Sigmoid colon (tissue), 7 donors: ENCODE measurements around the gene DONSON. TPM values are rescaled to one million over a fixed set of nuclear protein-coding genes. Genes with fewer than 3 reads are reported as not detected.

Experiments used
- DNase-seq: peaks from one replicate; pipeline ENCODE4 v3.0.0-alpha.2; 2019
- H3K27ac ChIP-seq, 4 donors: fragments of 200-600 bp; sonication (generic); one replicate each; pipeline ENCODE4 v1.5.1; 2016 to 2019; ENCODE audit warnings: mild to moderate bottlenecking in 1 of 4
- H3K27me3 ChIP-seq, 3 donors: fragments of 200-600 bp; sonication (generic); one replicate each; pipeline ENCODE4 v1.5.1; 2019; ENCODE audit warnings: mild to moderate bottlenecking in 1 of 3
- H3K36me3 ChIP-seq, 4 donors: fragments of 200-600 bp; sonication (generic); one replicate each; pipeline ENCODE4 v1.5.1; 2016 to 2019
- H3K4me1 ChIP-seq, 4 donors: fragments of 200-600 bp; sonication (generic); one replicate each; pipeline ENCODE4 v1.5.1; 2017 to 2019
- H3K4me3 ChIP-seq, 4 donors: fragments of 200-600 bp; sonication (generic); one replicate each; pipeline ENCODE4 v1.5.1; 2017 to 2019; ENCODE audit warnings: mild to moderate bottlenecking in 2 of 4, moderate library complexity in 1 of 4
- H3K9me3 ChIP-seq, 4 donors: fragments of 200-600 bp in 3 of 4; sonication (generic) in 3 of 4; one replicate each; pipeline versions ENCODE4 v1.5.1 to v1.6.1; 2013 to 2019
- CTCF ChIP-seq, 4 experiments: fragments of 450-650 bp in 3 of 4; fragments of 200-600 bp in 1 of 4; IDR thresholded peaks; one replicate each; pipeline ENCODE4 v1.5.1; 2016 to 2019; ENCODE audit warnings: antibody characterized with exemption in 4 of 4, mild to moderate bottlenecking in 3 of 4, moderate library complexity in 2 of 4
- EP300 ChIP-seq, 4 donors: sonication (generic); formaldehyde crosslinking; IDR thresholded peaks; one replicate each; pipeline ENCODE4 v1.6.1; 2017; ENCODE audit warnings: antibody characterized with exemption in 4 of 4
- POLR2A ChIP-seq, 2 donors: fragments of 450-650 bp; IDR thresholded peaks; one replicate each; pipeline ENCODE4 v1.6.1; 2016; ENCODE audit warnings: antibody characterized with exemption in 2 of 2, mild to moderate bottlenecking in 2 of 2, moderate library complexity in 2 of 2
- POLR2AphosphoS5 ChIP-seq, 4 donors: sonication (generic); formaldehyde crosslinking; IDR thresholded peaks; one replicate each; pipeline ENCODE4 v1.6.1; 2017; ENCODE audit warnings: antibody characterized with exemption in 4 of 4
- WGBS, 2 donors: extraction: QIAGEN DNeasy Blood & Tissue Kit; methylation state at CpG; one replicate each; pipeline ENCODE4 v1.1.7; 2013; 5-methylcytosine and 5-hydroxymethylcytosine counted together
- intact Hi-C: fragments of 100-400 bp; cut with DNase I; formaldehyde crosslinking; loops from one replicate; pipeline ENCODE4 v1.15.1; 2023
- polyA plus RNA-seq, 3 donors: library from polyadenylated mRNA; stranded (reverse); fragments of 200-250 nt; gene quantifications; one replicate each; pipeline ENCODE4 v1.2.3, GENCODE V29; 2013
- total RNA-seq, 4 donors: library from RNA; depleted of rRNA; stranded (reverse); fragments of >200 nt; gene quantifications; one replicate each; pipeline ENCODE4 v1.1.0, GENCODE V29; 2016
- donor health status: healthy with polysubstance abuse.
- donor health status: Bipolar disorder and iron deficiency.
- donor health status: healthy.

The DONSON gene
- total and polyA plus RNA-seq, 7 donors = 4.6 to 13.4 (median 6.4) TPM

DNA sequence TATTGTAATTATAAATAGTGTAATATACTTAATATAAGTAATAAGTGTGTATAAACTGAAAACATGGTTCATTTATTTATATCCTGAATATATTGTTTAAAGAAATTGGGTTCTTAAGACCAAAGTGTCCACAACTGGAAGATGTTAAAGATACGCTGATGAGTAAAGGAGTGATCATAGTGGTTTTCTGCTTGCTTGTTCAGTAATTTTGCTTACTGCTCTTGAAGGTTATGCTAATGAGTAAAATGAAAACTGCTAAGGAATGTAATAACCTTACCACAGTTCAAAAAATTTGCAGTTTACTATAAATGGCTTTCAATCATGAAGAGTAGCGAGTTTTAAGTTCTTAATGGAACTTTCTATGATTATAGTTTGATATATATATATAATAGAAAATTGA, 22.0 kb downstream of the DONSON start:
- no peak for DNase-seq
- intact Hi-C loops = no loop called here
- Histone ChIP-seq H3K4me1 (peaks cover 0 to 13% (median 0%) of the 10 kb centered on the region in 4 donors), H3K4me3 (no peak overlapping the region), H3K27ac (no peak overlapping the region), H3K36me3 (peaks cover 8 to 73% (median 20%) of the 10 kb centered on the region in 4 donors), H3K27me3 (no peaks in the 10 kb centered on the region), H3K9me3 (no peaks in the 10 kb centered on the region)
- no peak for TF ChIP-seq POLR2A (IDR thresholded peaks at IDR 0.05)
- TF ChIP-seq EP300 (IDR thresholded peaks at IDR 0.05) = no peak
- TF ChIP-seq POLR2AphosphoS5 (IDR thresholded peaks at IDR 0.05) = no peak
- TF ChIP-seq CTCF (IDR thresholded peaks at IDR 0.05) = no peak
- WGBS, 2 donors = 91 to 93% methylated on average over 2 of the region's 2 CpGs

DNA sequence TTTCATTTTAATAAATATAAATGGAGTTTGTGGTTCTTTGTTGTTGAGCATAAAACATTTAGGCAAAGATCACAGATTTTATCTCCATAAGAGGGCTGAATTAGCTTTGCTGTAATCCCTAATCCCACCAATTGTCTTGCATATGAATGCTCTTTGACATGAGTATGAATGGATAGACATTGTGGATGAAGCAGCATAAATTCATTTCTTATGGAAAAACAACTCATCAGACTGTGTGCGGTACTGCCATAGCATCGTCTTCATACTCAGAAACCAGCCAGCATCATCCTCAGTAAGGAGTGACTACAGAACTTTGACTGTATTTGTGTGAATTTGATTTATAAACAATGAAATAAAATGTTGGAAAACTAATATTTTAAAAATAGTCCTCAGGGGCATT, 26.1 kb downstream of the DONSON start:
- Histone ChIP-seq H3K9me3 (no peaks in the 10 kb centered on the region), H3K27ac (no peak overlapping the region), H3K36me3 (peaks cover 12 to 74% (median 33%) of the 10 kb centered on the region in 4 donors), H3K4me1 (peaks cover 0 to 39% (median 18%) of the 10 kb centered on the region in 4 donors), H3K4me3 (no peak overlapping the region), H3K27me3 (no peaks in the 10 kb centered on the region)
- 99% methylated on average over 2 of the region's 2 CpGs for WGBS, 2 donors
- no peak for DNase-seq
- TF ChIP-seq CTCF (IDR thresholded peaks at IDR 0.05) (no peak), EP300 (IDR thresholded peaks at IDR 0.05) (no peak), POLR2AphosphoS5 (IDR thresholded peaks at IDR 0.05) (no peak), POLR2A (IDR thresholded peaks at IDR 0.05) (no peak)
- intact Hi-C loops = no loop called here

- DNase-seq = no peak
- no peak overlapping the region for H3K27ac ChIP-seq
- 86 to 91% methylated on average over 2 of the region's 2 CpGs for WGBS, 2 donors
- no peak overlapping the region for H3K4me3 ChIP-seq
- no peaks in the 10 kb centered on the region for H3K9me3 ChIP-seq
- H3K4me1 ChIP-seq = peaks cover 0 to 49% (median 23%) of the 10 kb centered on the region in 4 donors
- H3K36me3 ChIP-seq = peaks cover 15 to 79% (median 36%) of the 10 kb centered on the region in 4 donors
- no peaks in the 10 kb centered on the region for H3K27me3 ChIP-seq
- intact Hi-C loops = no loop called here
- TF ChIP-seq POLR2A (IDR thresholded peaks at IDR 0.05) (no peak), POLR2AphosphoS5 (IDR thresholded peaks at IDR 0.05) (no peak), EP300 (IDR thresholded peaks at IDR 0.05) (no peak), CTCF (IDR thresholded peaks at IDR 0.05) (no peak)
Measured at GRCh38 chr21:33561373-33561772, 27.1 kb downstream of the DONSON start.

DNA sequence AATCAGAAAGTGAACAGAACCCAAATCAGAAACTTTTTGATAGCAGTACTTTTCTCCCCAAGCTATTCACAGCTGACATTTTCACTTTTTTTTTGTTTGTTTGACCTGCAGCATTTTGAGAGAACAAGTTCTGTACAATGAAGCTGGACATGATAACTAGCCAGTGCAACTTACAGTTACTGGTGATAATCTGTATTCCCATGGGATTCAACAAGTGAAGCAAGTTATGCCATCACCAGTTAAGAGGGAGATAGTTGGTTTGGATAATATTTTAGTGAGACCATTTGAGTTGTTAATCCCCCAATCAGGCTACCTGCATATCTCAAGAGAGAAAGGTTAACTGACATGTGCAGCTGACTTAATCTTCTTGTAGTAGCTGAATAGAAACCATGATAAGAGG, 27.5 kb downstream of the DONSON start:
- peaks cover 18 to 83% (median 38%) of the 10 kb centered on the region in 4 donors for H3K36me3 ChIP-seq
- intact Hi-C loops = no loop called here
- H3K4me1 ChIP-seq = peaks cover 0 to 53% (median 26%) of the 10 kb centered on the region in 4 donors
- no peak overlapping the region for H3K4me3 ChIP-seq
- no peak overlapping the region for H3K27ac ChIP-seq
- no peaks in the 10 kb centered on the region for H3K9me3 ChIP-seq
- DNase-seq = no peak
- H3K27me3 ChIP-seq = no peaks in the 10 kb centered on the region
- TF ChIP-seq POLR2AphosphoS5 (IDR thresholded peaks at IDR 0.05) (no peak), POLR2A (IDR thresholded peaks at IDR 0.05) (no peak), EP300 (IDR thresholded peaks at IDR 0.05) (no peak), CTCF (IDR thresholded peaks at IDR 0.05) (no peak)

DNA sequence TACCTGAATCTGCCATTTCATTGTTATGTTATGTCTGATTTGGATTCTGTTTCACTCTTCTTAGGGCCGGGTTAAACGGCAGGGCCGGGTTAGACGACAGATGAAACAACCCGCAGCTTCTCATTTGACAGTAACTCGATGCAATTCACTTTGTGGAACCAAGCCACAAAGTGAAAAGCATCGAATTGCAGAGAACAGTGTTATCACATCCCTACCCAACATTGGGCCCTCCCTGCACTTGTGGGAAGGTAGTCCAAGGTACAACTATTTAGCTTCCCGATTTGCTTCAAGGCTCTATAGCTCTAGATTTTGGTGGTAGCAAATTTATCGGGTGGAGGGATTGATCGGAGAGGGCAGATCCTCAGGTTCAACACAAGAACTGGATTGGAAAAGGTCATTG, 28.7 kb downstream of the DONSON start:
- DNase-seq = no peak
- Histone ChIP-seq H3K27ac (peak overlapping the region in 2 of 4 donors; percentile 2 to 12), H3K4me1 (peaks cover 0 to 61% (median 34%) of the 10 kb centered on the region in 4 donors), H3K27me3 (no peaks in the 10 kb centered on the region), H3K36me3 (peaks cover 18 to 93% (median 43%) of the 10 kb centered on the region in 4 donors), H3K9me3 (no peaks in the 10 kb centered on the region), H3K4me3 (no peak overlapping the region)
- no peak for TF ChIP-seq POLR2A (IDR thresholded peaks at IDR 0.05)
- TF ChIP-seq CTCF (IDR thresholded peaks at IDR 0.05) = no peak
- TF ChIP-seq POLR2AphosphoS5 (IDR thresholded peaks at IDR 0.05) = no peak
- no peak for TF ChIP-seq EP300 (IDR thresholded peaks at IDR 0.05)
- intact Hi-C loops = no loop called here
- 89 to 96% methylated on average over 10 of the region's 10 CpGs for WGBS, 2 donors
